ENCODE results near the gene SYNE3. TPM values are rescaled to one million over a fixed set of nuclear protein-coding genes. Genes with fewer than 3 reads are reported as not detected.

Gene SYNE3
- total and polyA plus RNA-seq, 2 of the 8 experiments (the other 6 are each of a cell fraction or from before 2014, with no cell fraction given) = under 0.01 TPM; not detected in 1

GRCh38 chr14:95476747-95477146, 39.7 kb downstream of the SYNE3 start (continued):
- TF ChIP-seq RNF2 (IDR thresholded peaks at IDR 0.05; ENCODE audit: borderline replicate concordance, low read depth, low read length, missing control alignments, poor library complexity, severe bottlenecking) (no peak), SRF (IDR thresholded peaks at IDR 0.05; ENCODE audit: low read depth, low read length) (no peak), CBX8 (IDR thresholded peaks at IDR 0.05; ENCODE audit: borderline replicate concordance, low read depth, low read length) (no peak), POLR2AphosphoS5 (IDR thresholded peaks at IDR 0.05; ENCODE audit: low read depth, low read length) (no peak), KDM5A (IDR thresholded peaks at IDR 0.05; ENCODE audit: low read length) (no peak), KDM1A (IDR thresholded peaks at IDR 0.05; ENCODE audit: borderline replicate concordance, low read length) (no peak)

Measured in H1 (cell line).